Stomach (tissue), 4 donors: ENCODE measurements around the gene GRB2.

Source experiments
- CTCF ChIP-seq, 7 experiments: fragments of 450-650 bp in 4 of 7; fragments of 200-600 bp in 3 of 7; sonication (generic) in 3 of 7; IDR thresholded peaks; one replicate each; pipeline ENCODE4 v1.5.1; 2016 to 2019; ENCODE audit warnings: antibody characterized with exemption in 7 of 7, control low read depth in 2 of 7, mild to moderate bottlenecking in 1 of 7
- EP300 ChIP-seq: sonication (generic); formaldehyde crosslinking; IDR thresholded peaks from one replicate; pipeline ENCODE4 v1.6.1; 2017; ENCODE audit warnings: antibody characterized with exemption
- POLR2A ChIP-seq, 4 donors: fragments of 450-650 bp; IDR thresholded peaks; one replicate each; pipeline ENCODE4 v1.6.1; 2016; ENCODE audit warnings: antibody characterized with exemption in 4 of 4, control low read depth in 2 of 4, mild to moderate bottlenecking in 1 of 4, moderate library complexity in 1 of 4
- POLR2AphosphoS5 ChIP-seq, 3 donors: sonication (generic); formaldehyde crosslinking; IDR thresholded peaks; one replicate each; pipeline ENCODE4 v1.6.1; 2016; ENCODE audit warnings: antibody characterized with exemption in 3 of 3

GRCh38 chr17:75285123-75285522, 120.4 kb downstream of the GRB2 start:
- TF ChIP-seq CTCF (IDR thresholded peaks at IDR 0.05) (no peak), POLR2AphosphoS5 (IDR thresholded peaks at IDR 0.05) (no peak), POLR2A (IDR thresholded peaks at IDR 0.05) (no peak), EP300 (no peak)
